ENCODE results near the gene SLC7A8. TPM values are rescaled to one million over a fixed set of nuclear protein-coding genes. Genes with fewer than 3 reads are reported as not detected.
A peak's percentile ranks its signal among the peaks of the same experiment; 100 is the strongest.

SLC7A8 gene
- total RNA-seq, 3 donors from 2014 or later (not counting 1 experiment from before 2014, with no cell fraction given), result 0.42 to 1.2 (median 1.0) TPM

DNA sequence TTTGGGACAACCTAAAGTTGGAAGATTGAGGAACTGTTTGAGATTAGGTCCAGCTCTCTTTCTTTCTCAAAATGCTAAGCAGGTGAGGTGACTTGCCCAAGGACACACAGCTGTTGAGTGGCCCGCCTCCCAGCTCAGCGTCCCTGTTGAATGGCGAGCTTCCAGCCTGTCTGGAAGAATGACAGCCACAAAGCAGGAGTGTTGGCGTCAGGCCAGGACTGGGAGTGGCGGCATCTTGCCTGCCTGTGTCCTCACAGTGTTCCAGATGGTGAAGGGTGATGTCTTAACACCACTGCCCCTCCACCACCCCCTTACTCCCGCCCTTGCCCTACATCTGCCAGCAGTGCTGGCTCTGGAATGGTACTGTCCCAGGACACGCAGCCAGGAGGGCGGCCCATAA is 60.0 kb downstream of the SLC7A8 start:
- no peaks in the 10 kb centered on the region for H3K36me3 ChIP-seq (ENCODE audit: control insufficient read depth, insufficient read depth, low read length)
- H3K4me1 ChIP-seq (ENCODE audit: control insufficient read depth, insufficient read depth, low read length), result peaks cover 32% of the 10 kb centered on the region
- ATAC-seq (no peak), DNase-seq (no peak)
- Mint-ChIP-seq H3K27ac (no peak overlapping the region), H3K4me1 (peaks cover 10 to 11% of the 10 kb centered on the region in 2 donors), H3K4me3 (no peak overlapping the region), H3K9me3 (no peaks in the 10 kb centered on the region), H3K36me3 (no peaks in the 10 kb centered on the region), H3K27me3 (ENCODE audit: low read depth in 2 of 2) (peaks cover 0 to 8% of the 10 kb centered on the region in 2 donors)
- intact Hi-C loops (cut with micrococcal nuclease), result no loop called here
- 85% methylated on average over 8 of the region's 8 CpGs for WGBS (ENCODE audit: insufficient coverage)
- H3K9me3 ChIP-seq (ENCODE audit: control insufficient read depth, insufficient read depth, low read length), result no peaks in the 10 kb centered on the region
- no peaks in the 10 kb centered on the region for H3K27me3 ChIP-seq (ENCODE audit: control insufficient read depth, insufficient read depth, low read length)
- H3K27ac ChIP-seq (ENCODE audit: low read length), result no peak overlapping the region
- no peak for TF ChIP-seq CTCF (IDR thresholded peaks at IDR 0.05)
- H3K4me3 ChIP-seq (ENCODE audit: low read length), result no peak overlapping the region

DNA sequence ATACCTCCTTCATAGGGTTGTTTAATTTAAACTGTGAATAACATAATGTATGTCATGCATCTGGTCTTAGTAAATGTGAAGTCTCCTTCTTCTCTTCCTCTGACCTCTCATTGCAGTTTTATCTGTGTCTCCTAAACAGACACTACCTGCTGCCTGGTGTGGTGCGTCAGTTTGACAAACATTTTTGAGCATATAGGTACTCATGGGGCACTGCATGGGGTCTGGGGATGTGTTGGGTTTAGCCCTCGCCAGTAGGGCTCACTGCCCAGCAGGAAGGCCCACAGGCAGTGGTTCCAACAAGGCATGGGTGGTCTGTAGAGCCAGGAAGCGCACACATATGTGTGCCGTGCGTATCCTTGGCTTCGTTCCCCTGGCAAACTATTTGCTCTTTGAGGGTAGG is 61.4 kb downstream of the SLC7A8 start:
- ATAC-seq (no peak), DNase-seq (no peak)
- no peak overlapping the region for H3K4me3 ChIP-seq (ENCODE audit: low read length)
- H3K9me3 Mint-ChIP-seq, result no peaks in the 10 kb centered on the region
- intact Hi-C loops (cut with micrococcal nuclease), result no loop called here
- H3K36me3 ChIP-seq (ENCODE audit: control insufficient read depth, insufficient read depth, low read length), result no peaks in the 10 kb centered on the region
- H3K4me1 ChIP-seq (ENCODE audit: control insufficient read depth, insufficient read depth, low read length), result peaks cover 32% of the 10 kb centered on the region
- no peak overlapping the region for H3K4me3 Mint-ChIP-seq
- peaks cover 0 to 8% of the 10 kb centered on the region in 2 donors for H3K27me3 Mint-ChIP-seq (ENCODE audit: low read depth in 2 of 2)
- H3K36me3 Mint-ChIP-seq, result no peaks in the 10 kb centered on the region
- H3K4me1 Mint-ChIP-seq, result peaks cover 10 to 11% of the 10 kb centered on the region in 2 donors
- TF ChIP-seq CTCF (IDR thresholded peaks at IDR 0.05), result no peak
- WGBS (ENCODE audit: insufficient coverage), result 90% methylated on average over 6 of the region's 6 CpGs
- H3K27me3 ChIP-seq (ENCODE audit: control insufficient read depth, insufficient read depth, low read length), result no peaks in the 10 kb centered on the region
- H3K9me3 ChIP-seq (ENCODE audit: control insufficient read depth, insufficient read depth, low read length), result no peaks in the 10 kb centered on the region
- H3K27ac Mint-ChIP-seq, result no peak overlapping the region
- no peak overlapping the region for H3K27ac ChIP-seq (ENCODE audit: low read length)

GRCh38 chr14:23121361-23121771 is 62.1 kb downstream of the SLC7A8 start:
- Histone ChIP-seq H3K4me1 (ENCODE audit: control insufficient read depth, insufficient read depth, low read length) (peaks cover 32% of the 10 kb centered on the region), H3K9me3 (ENCODE audit: control insufficient read depth, insufficient read depth, low read length) (no peaks in the 10 kb centered on the region), H3K4me3 (ENCODE audit: low read length) (no peak overlapping the region), H3K36me3 (ENCODE audit: control insufficient read depth, insufficient read depth, low read length) (no peaks in the 10 kb centered on the region), H3K27ac (ENCODE audit: low read length) (no peak overlapping the region), H3K27me3 (ENCODE audit: control insufficient read depth, insufficient read depth, low read length) (no peaks in the 10 kb centered on the region)
- no peak overlapping the region for H3K4me3 Mint-ChIP-seq
- no peaks in the 10 kb centered on the region for H3K9me3 Mint-ChIP-seq
- H3K27me3 Mint-ChIP-seq (ENCODE audit: low read depth in 2 of 2), result peaks cover 0 to 8% of the 10 kb centered on the region in 2 donors
- TF ChIP-seq CTCF (IDR thresholded peaks at IDR 0.05), result no peak
- DNase-seq, result peak in 1 of 2 donors; percentile 33
- H3K36me3 Mint-ChIP-seq, result no peaks in the 10 kb centered on the region
- peaks cover 10 to 11% of the 10 kb centered on the region in 2 donors for H3K4me1 Mint-ChIP-seq
- intact Hi-C loops (cut with micrococcal nuclease), result loop anchor here (2.0 kb wide), 2 partner anchors 177 to 259 kb away; no protein-coding TSS in a partner anchor
- ATAC-seq, result peak in 1 of 3 donors; percentile 24
- 27% methylated on average over 6 of the region's 6 CpGs for WGBS (ENCODE audit: insufficient coverage)
- peak overlapping the region; percentile 18 to 68 for H3K27ac Mint-ChIP-seq

Data from natural killer cell (primary cell).